ENCODE data around the gene SLC12A2. TPM values are rescaled to one million over a fixed set of nuclear protein-coding genes. Genes with fewer than 3 reads are reported as not detected.

The SLC12A2 gene
- total RNA-seq, 2 experiments from 2014 or later: 15.3 to 16.4 TPM

DNA sequence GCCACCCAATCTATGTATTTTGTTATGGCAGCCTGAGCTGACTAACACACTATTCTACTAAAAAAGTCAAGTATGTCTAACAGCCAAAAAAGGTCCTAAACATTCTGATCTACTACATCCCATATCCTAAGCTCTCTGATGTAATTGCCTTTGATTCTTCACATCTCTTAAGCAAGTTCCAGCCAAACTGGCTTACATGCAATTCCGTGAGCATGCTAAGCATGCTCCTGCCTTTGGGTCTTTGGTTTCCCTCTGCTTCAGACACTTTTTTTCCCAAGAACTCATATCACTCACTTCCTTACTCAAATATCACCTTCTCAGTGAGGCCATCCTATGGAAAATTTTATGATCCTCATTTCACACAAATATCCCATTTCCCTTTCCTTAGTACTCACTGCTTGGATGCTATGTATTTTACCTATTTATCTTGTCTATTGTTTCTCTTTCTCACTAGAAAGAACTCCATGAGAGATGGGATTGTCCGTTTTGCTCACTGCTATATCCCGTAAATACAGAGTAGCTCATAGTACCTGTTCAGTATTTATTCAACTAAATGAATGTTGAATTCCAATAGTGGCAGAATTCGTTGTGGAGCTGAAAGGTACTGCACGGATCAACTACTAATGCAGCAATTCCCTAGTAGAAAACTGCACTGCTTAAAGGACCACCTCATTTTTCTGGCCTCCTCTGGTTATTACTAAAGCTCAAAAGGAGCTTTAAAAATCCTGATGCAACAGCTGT, 2.3 kb upstream of the SLC12A2 start:
- peak overlapping the region; percentile 89 for H3K4me3 Mint-ChIP-seq
- ChIA-PET POLR2A (no interaction called here), CTCF (interaction anchor here (0.7 to 1.3 kb wide), 2 partner anchors 14 to 22 kb away, joined by 3 to 4 read pairs; no protein-coding TSS in a partner anchor)
- H3K9me3 Mint-ChIP-seq: no peaks in the 10 kb centered on the region
- DNase-seq: no peak
- peaks cover 49% of the 10 kb centered on the region for H3K4me1 Mint-ChIP-seq
- H3K27me3 Mint-ChIP-seq: no peaks in the 10 kb centered on the region
- peak overlapping the region; percentile 97 for H3K27ac Mint-ChIP-seq
- peaks cover 15% of the 10 kb centered on the region for H3K36me3 Mint-ChIP-seq (ENCODE audit: low read depth)

DNA sequence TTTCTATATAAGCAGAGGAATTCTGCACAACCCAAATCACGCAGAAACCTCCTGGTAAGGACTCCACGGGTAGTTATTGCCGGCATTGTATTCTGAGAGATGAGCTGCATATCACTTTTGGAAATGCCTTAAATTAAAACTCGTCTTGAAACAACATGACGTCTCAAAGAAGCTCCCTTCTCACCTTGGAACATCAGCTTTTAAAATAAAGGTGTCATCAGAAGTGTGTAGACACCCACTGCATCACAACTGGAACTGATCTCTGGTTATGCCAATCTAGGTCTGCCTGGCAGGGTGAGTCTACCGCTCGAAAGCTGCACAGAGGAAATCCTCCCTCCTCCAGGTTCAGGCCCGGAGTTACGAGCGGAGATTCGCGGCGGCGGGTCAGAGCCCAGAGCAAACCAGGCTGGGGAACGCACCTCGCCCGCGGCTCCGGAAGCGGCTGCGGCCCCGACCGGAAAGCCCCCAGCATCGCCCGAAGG, 974 bp upstream of the SLC12A2 start:
- no peaks in the 10 kb centered on the region for H3K27me3 Mint-ChIP-seq
- H3K9me3 Mint-ChIP-seq: no peaks in the 10 kb centered on the region
- H3K4me1 Mint-ChIP-seq: peaks cover 59% of the 10 kb centered on the region
- CTCF ChIA-PET: no interaction called here
- no peak for DNase-seq
- H3K27ac Mint-ChIP-seq: peak overlapping the region; percentile 97
- H3K36me3 Mint-ChIP-seq (ENCODE audit: low read depth): peaks cover 20% of the 10 kb centered on the region
- peak overlapping the region; percentile 89 for H3K4me3 Mint-ChIP-seq
- POLR2A ChIA-PET: interaction anchor here (1.1 kb wide), 1 partner anchor 11 kb away, joined by 3 read pairs; no protein-coding TSS in a partner anchor

DNA sequence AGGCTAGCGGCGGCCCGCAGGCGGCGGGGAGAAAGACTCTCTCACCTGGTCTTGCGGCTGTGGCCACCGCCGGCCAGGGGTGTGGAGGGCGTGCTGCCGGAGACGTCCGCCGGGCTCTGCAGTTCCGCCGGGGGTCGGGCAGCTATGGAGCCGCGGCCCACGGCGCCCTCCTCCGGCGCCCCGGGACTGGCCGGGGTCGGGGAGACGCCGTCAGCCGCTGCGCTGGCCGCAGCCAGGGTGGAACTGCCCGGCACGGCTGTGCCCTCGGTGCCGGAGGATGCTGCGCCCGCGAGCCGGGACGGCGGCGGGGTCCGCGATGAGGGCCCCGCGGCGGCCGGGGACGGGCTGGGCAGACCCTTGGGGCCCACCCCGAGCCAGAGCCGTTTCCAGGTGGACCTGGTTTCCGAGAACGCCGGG, 253 bp downstream of the SLC12A2 start:
- Mint-ChIP-seq H3K27me3 (no peaks in the 10 kb centered on the region), H3K27ac (no peak overlapping the region), H3K9me3 (no peaks in the 10 kb centered on the region), H3K4me3 (peak overlapping the region; percentile 21), H3K36me3 (ENCODE audit: low read depth) (peaks cover 24% of the 10 kb centered on the region), H3K4me1 (peaks cover 59% of the 10 kb centered on the region)
- CTCF ChIA-PET: interaction anchor here (0.6 to 1.4 kb wide), 3 partner anchors 9 to 552 kb away, joined by 3 to 4 read pairs (median 3); no protein-coding TSS in a partner anchor
- no peak for DNase-seq
- POLR2A ChIA-PET: no interaction called here

DNA sequence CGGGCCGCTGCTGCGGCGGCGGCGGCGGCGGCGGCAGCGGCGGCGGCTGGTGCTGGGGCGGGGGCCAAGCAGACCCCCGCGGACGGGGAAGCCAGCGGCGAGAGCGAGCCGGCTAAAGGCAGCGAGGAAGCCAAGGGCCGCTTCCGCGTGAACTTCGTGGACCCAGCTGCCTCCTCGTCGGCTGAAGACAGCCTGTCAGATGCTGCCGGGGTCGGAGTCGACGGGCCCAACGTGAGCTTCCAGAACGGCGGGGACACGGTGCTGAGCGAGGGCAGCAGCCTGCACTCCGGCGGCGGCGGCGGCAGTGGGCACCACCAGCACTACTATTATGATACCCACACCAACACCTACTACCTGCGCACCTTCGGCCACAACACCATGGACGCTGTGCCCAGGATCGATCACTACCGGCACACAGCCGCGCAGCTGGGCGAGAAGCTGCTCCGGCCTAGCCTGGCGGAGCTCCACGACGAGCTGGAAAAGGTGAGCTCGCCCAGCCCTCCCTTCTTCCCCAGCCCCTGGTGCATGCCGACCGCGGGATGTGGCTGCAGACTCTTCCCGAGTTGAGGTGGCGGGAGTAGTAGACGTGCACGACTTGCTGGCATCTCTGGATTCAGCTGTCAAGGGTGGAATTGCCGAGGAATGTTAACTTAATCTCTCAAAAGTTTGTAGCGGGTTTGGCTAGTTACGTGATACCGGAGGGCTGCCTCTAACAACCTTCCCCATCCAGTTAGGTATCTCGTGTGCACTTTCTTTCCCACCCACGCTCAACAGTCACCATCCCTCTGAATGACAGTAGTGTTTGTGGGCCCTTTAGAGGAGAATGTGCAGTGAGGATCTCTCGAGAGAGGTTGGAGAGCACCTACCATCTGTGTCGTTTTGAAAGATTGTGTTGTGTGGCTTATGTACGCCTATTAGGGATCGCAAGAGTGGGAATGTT, 932 bp downstream of the SLC12A2 start:
- Mint-ChIP-seq H3K4me3 (peak overlapping the region; percentile 94), H3K27me3 (no peaks in the 10 kb centered on the region), H3K9me3 (no peaks in the 10 kb centered on the region), H3K4me1 (peaks cover 53% of the 10 kb centered on the region), H3K27ac (peak overlapping the region; percentile 88), H3K36me3 (ENCODE audit: low read depth) (peaks cover 22% of the 10 kb centered on the region)
- POLR2A ChIA-PET: no interaction called here
- DNase-seq: peak; percentile 50
- CTCF ChIA-PET: interaction anchor here (0.6 to 1.4 kb wide), 4 partner anchors 8 to 553 kb away, joined by 3 to 4 read pairs (median 3); no protein-coding TSS in a partner anchor

DNA sequence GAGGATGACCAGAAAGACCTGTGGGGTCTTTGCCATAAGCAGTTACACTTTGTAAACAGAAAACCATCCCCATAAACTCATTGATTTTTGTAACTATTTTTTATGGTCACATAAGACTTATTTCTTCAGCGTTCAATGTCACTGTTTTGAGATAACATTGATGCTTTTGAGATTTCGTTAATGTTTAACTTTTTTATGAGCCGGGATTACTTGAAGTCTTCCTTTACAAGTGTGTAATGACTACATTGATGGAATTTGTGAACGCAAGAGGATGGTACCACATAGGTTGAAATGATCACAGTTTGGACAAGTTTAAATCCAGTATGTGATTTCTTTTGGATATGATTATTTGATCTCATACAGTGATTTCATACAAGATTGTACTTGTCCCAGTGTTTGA, 1.8 kb downstream of the SLC12A2 start:
- POLR2A ChIA-PET: no interaction called here
- CTCF ChIA-PET: no interaction called here

DNA sequence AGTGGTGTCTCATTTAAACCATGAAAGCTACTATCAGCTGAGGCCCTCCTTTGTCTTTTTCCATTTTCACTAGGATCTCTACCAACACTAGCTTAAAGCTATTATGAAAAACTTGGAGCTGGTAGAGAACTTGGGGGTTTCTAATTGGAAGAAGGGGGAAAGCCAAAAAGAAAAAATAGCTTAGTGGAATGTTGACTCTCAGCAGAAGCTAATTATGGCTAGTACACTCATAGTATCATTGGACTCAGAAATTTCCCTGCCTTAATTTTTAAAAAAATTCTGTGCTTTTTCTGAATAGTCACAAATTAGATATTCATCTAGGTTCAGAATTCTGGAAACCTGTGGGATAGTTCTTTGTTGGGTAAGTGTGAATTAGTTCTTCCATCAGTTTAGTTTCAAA, 8.0 kb downstream of the SLC12A2 start:
- Mint-ChIP-seq H3K36me3 (ENCODE audit: low read depth) (peaks cover 42% of the 10 kb centered on the region), H3K27me3 (no peaks in the 10 kb centered on the region), H3K9me3 (peaks cover 8% of the 10 kb centered on the region), H3K27ac (no peak overlapping the region), H3K4me3 (no peak overlapping the region), H3K4me1 (peaks cover 22% of the 10 kb centered on the region)
- CTCF ChIA-PET: no interaction called here
- DNase-seq: no peak
- POLR2A ChIA-PET: no interaction called here

More for the DNA sequence above, 1.8 kb downstream of the SLC12A2 start:
- H3K4me1 Mint-ChIP-seq: peaks cover 48% of the 10 kb centered on the region
- peak overlapping the region; percentile 94 for H3K4me3 Mint-ChIP-seq
- H3K27me3 Mint-ChIP-seq: no peaks in the 10 kb centered on the region
- no peak for DNase-seq
- no peaks in the 10 kb centered on the region for H3K9me3 Mint-ChIP-seq
- H3K36me3 Mint-ChIP-seq (ENCODE audit: low read depth): peaks cover 27% of the 10 kb centered on the region
- no peak overlapping the region for H3K27ac Mint-ChIP-seq

DNA sequence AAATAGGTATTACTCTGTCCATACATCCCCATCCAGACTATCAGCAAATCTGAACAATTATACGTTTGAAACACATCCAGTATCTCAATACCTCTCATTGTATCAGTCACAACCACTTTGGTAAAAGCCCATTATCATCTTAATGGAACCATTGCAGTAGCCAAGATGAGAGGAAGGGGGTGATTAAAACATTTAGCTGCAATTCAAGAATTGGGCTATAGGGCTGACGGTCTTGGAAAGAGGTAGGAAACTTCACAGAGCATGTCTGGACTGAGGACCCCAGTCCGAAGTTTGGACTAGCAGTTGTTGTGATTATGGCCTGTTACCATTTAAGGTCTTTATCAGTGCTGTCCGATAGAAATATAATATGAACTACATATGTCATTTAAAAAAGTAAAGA, 8.6 kb downstream of the SLC12A2 start:
- CTCF ChIA-PET: interaction anchor here (0.9 to 1.6 kb wide), 2 partner anchors 8 to 14 kb away, joined by 3 to 6 read pairs; no protein-coding TSS in a partner anchor
- peaks cover 19% of the 10 kb centered on the region for H3K4me1 Mint-ChIP-seq
- no peaks in the 10 kb centered on the region for H3K27me3 Mint-ChIP-seq
- POLR2A ChIA-PET: no interaction called here
- H3K27ac Mint-ChIP-seq: no peak overlapping the region
- peaks cover 44% of the 10 kb centered on the region for H3K36me3 Mint-ChIP-seq (ENCODE audit: low read depth)
- no peak for DNase-seq
- H3K9me3 Mint-ChIP-seq: peaks cover 11% of the 10 kb centered on the region
- H3K4me3 Mint-ChIP-seq: no peak overlapping the region

DNA sequence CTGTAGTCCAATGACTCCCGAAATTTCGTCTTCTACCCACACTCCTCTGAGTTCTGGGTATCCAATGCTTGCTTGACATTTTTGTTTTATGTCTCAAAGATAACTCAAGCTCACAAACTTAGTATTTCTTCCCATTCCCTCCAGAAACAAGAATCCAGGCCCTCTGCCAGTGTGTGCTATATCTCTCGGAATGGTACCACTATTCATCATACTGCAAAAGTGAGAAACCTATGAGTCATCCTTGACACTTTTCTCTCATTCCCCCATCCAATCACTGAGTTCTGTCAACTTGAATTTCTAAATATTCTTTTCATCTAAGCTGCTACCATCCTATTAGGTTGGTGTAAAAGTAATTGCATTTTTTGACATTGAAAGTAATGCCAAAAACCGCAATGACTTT, 9.8 kb downstream of the SLC12A2 start:
- DNase-seq: no peak
- H3K9me3 Mint-ChIP-seq: peaks cover 21% of the 10 kb centered on the region
- ChIA-PET POLR2A (interaction anchor here (1.3 kb wide), 1 partner anchor 11 kb away, joined by 3 read pairs; no protein-coding TSS in a partner anchor), CTCF (interaction anchor here (1.3 to 1.6 kb wide), 2 partner anchors 9 to 16 kb away, joined by 3 to 6 read pairs; no protein-coding TSS in a partner anchor)
- H3K27me3 Mint-ChIP-seq: no peaks in the 10 kb centered on the region
- H3K4me1 Mint-ChIP-seq: peaks cover 12% of the 10 kb centered on the region
- H3K27ac Mint-ChIP-seq: no peak overlapping the region
- peaks cover 45% of the 10 kb centered on the region for H3K36me3 Mint-ChIP-seq (ENCODE audit: low read depth)
- no peak overlapping the region for H3K4me3 Mint-ChIP-seq

DNA sequence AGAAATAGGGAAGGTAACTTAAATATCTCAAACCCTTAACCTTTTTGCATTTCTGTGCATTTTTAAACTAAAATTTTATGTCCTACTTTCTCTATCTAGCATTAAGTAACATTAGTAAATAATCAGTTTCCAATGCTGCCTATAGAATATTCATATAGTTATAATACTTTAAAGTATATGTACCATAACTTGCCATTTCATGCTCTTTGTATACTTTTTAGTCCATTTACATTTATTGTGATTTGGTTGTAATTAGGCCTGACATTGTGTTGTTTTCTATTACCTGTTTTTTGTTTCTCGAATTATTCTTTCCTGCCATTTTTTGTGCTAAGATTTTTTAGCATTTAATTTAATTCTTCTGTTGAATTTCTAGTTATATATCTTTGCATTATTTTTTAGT, 13.7 kb downstream of the SLC12A2 start:
- Mint-ChIP-seq H3K36me3 (ENCODE audit: low read depth) (peaks cover 37% of the 10 kb centered on the region), H3K27me3 (no peaks in the 10 kb centered on the region), H3K4me1 (peaks cover 12% of the 10 kb centered on the region), H3K9me3 (peaks cover 27% of the 10 kb centered on the region), H3K27ac (no peak overlapping the region), H3K4me3 (no peak overlapping the region)
- POLR2A ChIA-PET: no interaction called here
- no peak for DNase-seq
- CTCF ChIA-PET: no interaction called here

DNA sequence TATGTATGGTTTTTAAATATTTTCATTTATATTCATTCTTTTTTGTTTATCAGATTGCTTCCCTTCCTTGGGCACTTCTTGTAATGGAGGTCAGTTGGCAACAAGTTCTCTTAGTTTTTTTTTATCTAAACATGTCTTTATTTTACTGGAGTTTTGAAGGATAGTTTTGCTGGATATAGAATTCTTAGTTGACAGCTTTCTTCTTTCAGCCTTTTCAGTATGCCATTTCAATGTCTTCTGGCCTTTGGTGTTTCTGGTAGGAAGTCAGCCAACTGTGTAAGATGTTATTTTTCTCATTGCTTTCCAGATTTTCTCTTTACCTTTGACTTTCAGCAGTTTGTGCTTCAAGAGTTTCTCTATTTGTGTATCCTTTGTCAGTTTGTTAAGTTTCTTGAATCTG, 14.2 kb downstream of the SLC12A2 start:
- H3K27ac Mint-ChIP-seq: no peak overlapping the region
- peaks cover 9% of the 10 kb centered on the region for H3K4me1 Mint-ChIP-seq
- H3K27me3 Mint-ChIP-seq: no peaks in the 10 kb centered on the region
- ChIA-PET POLR2A (no interaction called here), CTCF (no interaction called here)
- DNase-seq: no peak
- no peak overlapping the region for H3K4me3 Mint-ChIP-seq
- H3K9me3 Mint-ChIP-seq: peaks cover 27% of the 10 kb centered on the region
- H3K36me3 Mint-ChIP-seq (ENCODE audit: low read depth): peaks cover 37% of the 10 kb centered on the region

DNA sequence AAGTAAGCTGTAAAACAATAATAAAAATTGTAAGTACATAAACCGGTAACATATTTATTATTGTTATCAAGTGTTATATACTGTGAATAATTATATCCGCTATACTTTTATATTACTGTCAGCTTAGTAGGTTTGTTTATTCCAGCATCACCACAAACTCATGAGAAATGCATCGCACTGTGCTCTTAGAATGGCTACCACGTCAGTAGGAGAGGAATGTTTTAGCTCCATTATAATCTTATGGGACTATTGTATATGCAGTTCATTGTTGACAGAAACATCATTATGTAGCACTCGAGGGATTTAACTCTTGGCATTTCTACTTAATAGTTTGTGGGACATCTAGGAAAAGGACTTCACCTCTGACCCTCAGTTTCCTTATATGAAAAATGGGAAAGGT, 16.4 kb downstream of the SLC12A2 start:
- POLR2A ChIA-PET: no interaction called here
- Mint-ChIP-seq H3K27me3 (no peaks in the 10 kb centered on the region), H3K4me3 (no peak overlapping the region), H3K9me3 (peaks cover 21% of the 10 kb centered on the region), H3K4me1 (peaks cover under 1% of the 10 kb centered on the region), H3K36me3 (ENCODE audit: low read depth) (peaks cover 25% of the 10 kb centered on the region), H3K27ac (no peak overlapping the region)
- DNase-seq: no peak
- CTCF ChIA-PET: interaction anchor here (0.5 to 2.3 kb wide), 2 partner anchors 11 to 60 kb away, joined by 3 to 5 read pairs; no protein-coding TSS in a partner anchor

DNA sequence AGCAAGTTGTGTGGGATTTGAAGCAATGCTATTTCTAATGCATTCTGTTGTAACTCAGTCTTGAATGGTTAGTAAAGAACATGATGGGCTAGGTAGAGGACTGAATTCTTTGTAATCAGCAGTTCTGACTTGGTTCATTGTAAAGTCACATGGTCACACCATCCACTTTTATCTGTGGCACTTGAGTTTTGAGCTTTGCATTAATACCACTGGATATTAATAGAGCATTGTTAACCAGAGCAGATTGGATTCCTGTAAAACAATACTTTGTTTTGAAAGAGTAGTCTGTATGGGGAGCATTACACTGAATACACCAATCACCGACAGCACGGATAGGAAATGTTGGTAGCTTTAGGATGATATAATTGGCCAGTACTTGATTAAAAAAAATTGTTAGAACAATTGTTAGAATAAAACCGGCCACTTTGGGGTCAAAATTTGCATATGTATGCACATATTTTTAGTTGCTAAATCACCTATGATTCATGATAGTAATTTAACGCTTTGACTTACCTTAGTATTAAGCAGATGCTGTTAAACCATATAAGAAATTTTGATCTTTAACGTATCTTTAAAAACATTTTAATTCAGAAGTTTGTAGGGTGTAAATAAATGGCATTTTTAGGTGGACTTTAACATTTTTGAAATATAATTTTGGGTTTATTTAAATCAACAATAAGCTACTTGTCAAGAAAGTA, 17.4 kb downstream of the SLC12A2 start:
- Mint-ChIP-seq H3K4me1 (peaks cover 1% of the 10 kb centered on the region), H3K4me3 (no peak overlapping the region), H3K9me3 (peaks cover 20% of the 10 kb centered on the region), H3K27ac (no peak overlapping the region), H3K36me3 (ENCODE audit: low read depth) (peaks cover 20% of the 10 kb centered on the region), H3K27me3 (no peaks in the 10 kb centered on the region)
- ChIA-PET CTCF (interaction anchor here (2.3 kb wide), 1 partner anchor 12 kb away, joined by 5 read pairs; no protein-coding TSS in a partner anchor), POLR2A (no interaction called here)
- no peak for DNase-seq

Data from activated CD4-positive, alpha-beta T cell treated with anti-CD3 and anti-CD28 coated beads, Interleukin-2, amount 10 ng/mL, durations not matched to agents 7 days and 5 days (primary cell).